GF-D8 (cell line): ENCODE measurements around the gene SEL1L.
"Not testable (repeated sequence)": the region's sequence is repeated elsewhere in the genome, so short reads cannot be mapped to it uniquely, and the experiment has no call there.

Source experiments
- DNase-seq: peaks from one replicate; lab custom pipeline; 2025; lab: John Stamatoyannopoulos, UW

The SEL1L gene

DNA sequence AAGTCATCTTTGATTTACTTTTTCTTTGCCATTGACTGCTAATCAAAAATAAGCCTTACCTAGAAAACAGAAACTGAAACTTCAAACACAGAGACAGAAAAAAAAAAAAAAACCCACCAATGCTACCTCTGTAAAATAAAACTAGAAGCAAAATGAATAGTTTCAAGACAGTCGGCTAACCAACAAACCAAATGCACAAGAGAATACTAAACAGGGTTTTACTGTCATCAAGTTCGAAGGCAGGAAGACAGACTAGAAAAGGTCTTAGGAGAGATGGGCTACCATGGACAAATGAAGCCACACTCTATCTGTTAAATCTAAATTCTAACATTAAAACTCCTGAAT, 59.5 kb downstream of the SEL1L start:
- DNase-seq = no peak

DNA sequence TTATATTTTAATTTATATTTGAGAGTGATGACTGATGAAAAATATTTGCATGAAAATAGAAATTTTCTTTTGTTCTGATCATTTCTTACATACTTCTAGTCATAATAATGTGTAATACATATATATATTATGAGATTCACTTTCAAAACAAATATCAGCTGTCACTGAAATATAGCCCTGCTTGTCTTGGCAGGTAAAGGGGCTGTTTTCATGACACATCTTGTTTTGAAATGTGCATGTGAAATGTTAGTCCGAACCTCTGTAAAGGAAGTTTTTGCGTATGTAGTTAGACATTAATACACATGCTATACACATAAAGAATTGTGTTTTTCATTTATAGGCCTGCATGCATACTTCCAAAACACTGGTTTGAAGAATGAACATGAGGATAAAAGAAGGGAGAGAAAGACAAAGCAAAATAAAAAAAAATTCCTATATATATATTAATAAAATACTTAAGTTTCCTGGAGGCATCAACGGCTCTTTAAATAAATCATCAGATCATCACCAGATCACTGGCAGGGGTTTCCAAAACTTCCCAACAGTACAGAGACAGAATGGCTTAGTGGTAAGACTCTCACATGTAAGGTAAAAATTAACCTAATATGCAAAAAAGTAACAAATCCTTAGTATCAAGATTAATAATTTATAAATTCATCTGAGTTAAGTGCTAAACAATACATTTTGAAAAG, 60.1 kb downstream of the SEL1L start:
- DNase-seq = no peak

- no peak for DNase-seq
Observed at GRCh38 chr14:81472096-81472800, 61.4 kb downstream of the SEL1L start.

- DNase-seq = no peak
Observed at GRCh38 chr14:81471062-81471461, 62.6 kb downstream of the SEL1L start.

DNA sequence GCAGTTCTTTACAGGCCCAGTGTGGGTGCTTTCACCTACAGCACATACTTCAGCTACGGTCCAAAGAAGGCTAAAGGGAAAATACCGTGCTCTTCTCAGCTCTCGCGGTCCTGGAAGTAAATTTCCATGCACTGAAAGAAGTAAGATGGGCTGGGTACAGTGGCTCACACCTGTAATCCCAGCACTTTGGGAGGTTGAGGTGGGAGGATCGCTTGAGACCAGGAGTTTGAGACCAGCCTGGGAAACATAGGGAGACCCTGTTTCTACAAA, 63.2 kb downstream of the SEL1L start:
- DNase-seq = not testable (repeated sequence)

DNA sequence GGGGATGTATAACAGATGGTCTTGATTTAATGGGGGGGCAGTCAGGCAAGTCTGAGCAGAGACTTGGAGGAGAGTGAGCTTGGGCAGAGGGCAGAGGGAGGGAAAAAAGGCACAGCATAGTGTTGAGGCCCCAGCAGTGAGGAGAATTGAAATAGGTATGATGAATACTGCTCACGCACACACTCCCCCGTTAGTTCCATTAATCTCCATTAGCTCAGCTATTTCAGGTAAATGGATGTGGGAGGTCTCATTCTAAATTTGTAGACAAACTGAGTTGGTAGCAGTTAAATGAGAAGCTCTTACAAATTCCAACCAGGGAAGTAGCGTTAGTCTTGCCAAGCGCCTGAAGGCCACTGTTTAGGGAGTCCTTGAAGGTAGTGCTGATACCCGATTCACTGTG, 66.8 kb downstream of the SEL1L start:
- DNase-seq = no peak

DNA sequence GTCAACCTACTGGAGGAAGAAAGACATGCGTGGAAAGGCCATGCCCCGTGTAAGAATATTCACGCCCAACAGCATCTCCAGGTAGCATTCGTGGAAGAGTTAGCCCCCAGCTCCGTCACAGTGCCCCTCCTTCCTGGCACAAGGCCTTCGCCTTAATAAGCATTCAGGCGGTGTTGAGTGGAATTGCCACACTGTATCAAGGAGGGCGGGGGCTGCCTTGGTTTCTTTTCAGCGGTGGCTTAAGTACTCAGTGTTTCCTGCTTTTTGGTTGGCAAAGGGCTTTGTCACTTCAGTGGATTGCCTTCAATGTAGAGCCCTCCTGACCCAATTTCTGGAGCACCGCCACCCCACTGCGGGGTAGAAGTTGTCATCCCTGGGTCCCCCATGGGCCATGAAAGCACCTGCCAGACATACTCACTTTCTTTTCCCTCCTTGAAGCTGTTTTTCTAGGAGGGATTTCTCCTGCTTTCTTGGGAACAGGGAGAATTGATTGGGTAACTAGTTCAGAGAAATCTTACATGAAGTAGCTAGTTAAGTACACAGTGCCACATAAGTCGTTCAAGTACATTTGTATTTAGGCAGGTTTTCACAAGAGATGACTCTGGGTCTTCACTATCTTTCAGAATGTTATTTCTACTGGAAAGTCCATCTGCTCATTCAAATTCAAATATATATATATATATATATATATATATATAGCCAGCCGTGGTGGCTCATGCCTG, 68.0 kb downstream of the SEL1L start:
- DNase-seq = no peak

DNA sequence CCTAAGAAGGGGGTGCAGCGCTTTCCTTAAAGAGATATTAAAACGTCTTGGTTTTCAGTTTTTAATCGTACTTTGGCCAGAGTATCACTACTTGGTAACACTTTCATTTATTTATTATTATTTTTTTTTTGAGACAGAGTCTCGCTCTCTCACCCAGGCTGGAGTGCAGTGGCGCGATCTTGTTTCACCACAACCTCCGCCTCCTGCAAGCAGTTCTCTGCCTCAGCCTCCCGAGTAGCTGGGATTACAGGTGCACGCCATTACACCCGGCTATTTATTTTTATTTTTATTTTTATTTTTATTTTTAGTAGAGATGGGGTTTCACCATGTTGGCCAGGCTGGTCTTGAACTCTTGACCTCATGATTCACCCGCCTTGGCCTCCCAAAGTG, 68.7 kb downstream of the SEL1L start:
- not testable (repeated sequence) for DNase-seq

- peak; percentile 1 for DNase-seq
Observed at GRCh38 chr14:81464253-81465002, 69.2 kb downstream of the SEL1L start.

GRCh38 chr14:81462356-81462755, 71.3 kb downstream of the SEL1L start:
- DNase-seq = not testable (repeated sequence)

GRCh38 chr14:81459912-81460311, 73.7 kb downstream of the SEL1L start:
- DNase-seq = no peak

DNA sequence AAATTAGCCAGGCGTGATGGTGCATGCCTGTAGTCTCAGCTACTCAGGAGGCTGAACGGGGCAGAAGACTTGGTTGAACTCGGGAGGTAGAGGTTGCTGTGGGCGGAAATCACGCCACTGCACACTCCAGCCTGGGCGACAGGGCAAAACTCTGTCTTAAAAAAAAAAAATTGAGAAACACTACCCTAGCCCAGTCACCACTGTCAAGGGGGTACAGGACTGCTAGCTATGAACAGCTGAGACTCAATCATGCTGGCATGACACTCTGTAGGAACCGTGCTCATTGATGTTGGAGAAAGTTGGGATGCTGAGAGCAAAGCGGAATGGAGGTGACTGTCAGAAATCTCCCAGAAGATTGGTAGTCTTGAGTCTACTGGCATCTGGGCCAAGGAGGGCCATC, 75.3 kb downstream of the SEL1L start:
- DNase-seq = no peak

DNA sequence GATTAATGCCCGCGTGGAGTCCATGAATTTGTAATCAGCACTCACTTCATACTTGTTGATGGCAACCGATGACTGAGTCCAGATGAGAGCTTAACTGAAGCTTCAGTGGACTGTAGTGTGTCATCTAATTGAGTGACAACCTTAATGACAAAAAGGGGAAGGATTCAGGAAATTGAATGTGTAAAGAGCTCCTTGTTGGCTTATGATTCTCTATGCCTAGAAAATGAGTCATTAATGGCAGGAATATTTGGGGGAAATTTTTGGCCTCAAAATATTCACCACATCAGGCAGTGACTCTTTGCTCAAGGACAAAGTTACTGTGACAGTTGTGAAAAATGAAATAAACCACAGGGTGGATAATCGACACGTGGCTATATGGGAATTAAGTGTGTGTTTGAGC, 78.3 kb downstream of the SEL1L start:
- no peak for DNase-seq

- DNase-seq = no peak
Observed at GRCh38 chr14:81454572-81455218, 79.0 kb downstream of the SEL1L start.

DNA sequence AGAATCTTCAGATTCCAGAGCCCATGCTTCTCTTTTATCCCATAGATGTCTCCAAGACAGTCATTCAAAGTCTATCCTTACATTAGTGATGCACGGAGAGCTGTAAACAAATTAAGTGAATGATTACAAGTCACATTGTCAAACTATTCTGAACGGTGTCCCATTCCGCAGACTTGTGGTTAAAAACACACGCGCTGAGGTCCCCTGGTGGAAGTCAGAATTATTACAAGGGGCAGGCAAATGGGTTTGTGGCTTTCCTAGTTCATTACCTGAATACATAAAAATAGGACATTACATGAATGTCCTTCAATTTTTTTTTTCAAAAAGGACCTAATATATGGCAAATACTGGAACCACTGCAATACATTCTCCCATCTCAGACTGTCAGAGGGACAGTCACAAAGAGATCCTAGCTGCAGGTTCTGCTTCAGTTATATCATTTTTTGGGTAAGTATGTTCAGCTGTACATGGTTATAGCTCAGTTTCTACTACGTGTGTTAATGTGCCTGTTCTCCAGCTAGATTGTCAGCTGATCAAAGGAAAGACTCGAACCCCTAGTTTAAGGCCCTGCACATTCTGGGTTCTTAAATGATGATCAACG, 80.4 kb downstream of the SEL1L start:
- DNase-seq = no peak

DNA sequence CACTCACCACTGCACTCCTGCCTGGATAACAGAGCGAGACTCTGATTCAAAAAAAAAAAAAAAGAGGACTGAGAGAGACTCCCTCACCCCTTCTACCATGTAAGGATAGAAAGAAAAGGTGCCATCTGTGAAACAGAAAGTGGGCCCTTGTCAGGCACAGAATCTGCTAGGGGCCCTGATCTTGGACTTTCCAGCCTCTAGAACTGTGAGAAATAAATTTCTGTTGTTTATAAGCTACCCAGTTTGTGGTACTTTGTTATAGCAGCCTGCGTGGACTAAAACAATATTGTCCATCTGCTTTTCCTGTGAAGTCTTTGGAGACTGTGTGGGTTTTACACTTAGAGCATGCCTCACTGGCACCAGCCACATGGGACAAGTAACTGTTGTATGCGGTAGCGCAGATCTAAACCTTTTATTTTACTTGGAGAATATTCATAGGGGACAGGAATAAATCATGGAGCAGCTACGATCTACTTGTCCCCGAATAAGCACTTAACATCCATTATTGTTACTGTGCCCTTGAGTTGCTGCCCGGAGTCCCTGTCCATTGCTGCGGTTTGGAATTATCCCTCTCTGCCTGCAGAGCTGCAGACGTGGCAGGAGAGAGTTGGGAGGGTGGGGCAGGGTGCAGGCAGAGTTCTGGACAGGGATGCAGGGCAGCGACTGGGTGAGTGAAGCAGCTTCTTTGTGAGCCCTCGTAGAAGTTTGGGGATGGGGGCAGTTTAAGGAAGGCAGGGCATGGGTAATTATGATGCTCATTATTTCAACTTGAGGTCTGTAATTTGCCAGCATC, 81.1 kb downstream of the SEL1L start:
- DNase-seq = no peak

DNA sequence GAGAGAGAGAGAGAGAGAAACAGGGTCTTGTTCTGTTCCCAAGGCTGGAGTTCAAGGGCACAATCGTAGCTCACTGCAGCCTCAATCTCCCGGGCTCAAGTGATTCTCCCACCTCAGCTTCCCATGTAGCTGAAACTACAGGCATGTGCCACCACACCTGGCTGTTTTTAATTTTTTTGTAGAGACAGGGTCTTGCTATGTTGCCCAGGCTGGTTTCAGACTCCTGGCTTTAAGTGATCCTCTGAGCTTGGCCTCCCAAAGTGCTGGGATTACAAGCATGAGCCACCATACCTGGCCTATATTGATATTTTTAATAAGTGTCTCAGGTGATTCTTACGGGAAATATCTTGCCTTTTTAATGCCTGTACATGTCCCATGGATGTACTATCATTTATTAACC, 82.7 kb downstream of the SEL1L start:
- DNase-seq = no peak

DNA sequence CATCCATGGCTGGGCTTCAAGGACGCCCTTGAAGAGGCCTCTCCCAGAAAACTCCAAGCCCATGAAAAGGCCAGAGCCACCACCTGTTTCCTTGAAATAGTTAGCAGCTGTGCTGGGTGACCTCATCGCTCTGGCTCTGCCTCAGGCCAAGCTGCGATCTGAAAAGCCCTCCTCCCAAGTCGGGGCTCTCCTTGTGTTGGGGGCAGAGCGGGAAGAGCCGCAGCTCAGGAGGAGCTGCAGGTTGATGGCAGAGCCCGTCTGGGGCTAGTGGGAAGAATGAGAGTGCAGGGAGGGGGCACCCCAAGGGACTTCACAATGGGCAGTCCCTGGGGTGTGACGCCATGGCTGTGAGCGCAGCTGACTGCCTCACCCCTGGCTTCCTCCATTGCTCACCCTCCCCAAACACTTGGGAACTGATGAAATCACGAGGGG, 83.5 kb downstream of the SEL1L start:
- DNase-seq = no peak

- DNase-seq = no peak
Observed at GRCh38 chr14:81449576-81449975, 84.1 kb downstream of the SEL1L start.

- DNase-seq = no peak
Observed at GRCh38 chr14:81449114-81449513, 84.5 kb downstream of the SEL1L start.
